Activated CD8-positive, alpha-beta memory T cell treated with anti-CD3 and anti-CD28 coated beads, Interleukin-2, amount 50 U/mL, for 24 hours (primary cell): ENCODE results near the gene HPGD.
"Not testable (repeated sequence)": the region's sequence is repeated elsewhere in the genome, so short reads cannot be mapped to it uniquely, and the experiment has no call there.

Experiments used
- DNase-seq: peaks from one replicate; pipeline ENCODE4 v3.0.0-alpha.2; 2020; ENCODE audit errors: extremely low read depth

HPGD gene

DNA sequence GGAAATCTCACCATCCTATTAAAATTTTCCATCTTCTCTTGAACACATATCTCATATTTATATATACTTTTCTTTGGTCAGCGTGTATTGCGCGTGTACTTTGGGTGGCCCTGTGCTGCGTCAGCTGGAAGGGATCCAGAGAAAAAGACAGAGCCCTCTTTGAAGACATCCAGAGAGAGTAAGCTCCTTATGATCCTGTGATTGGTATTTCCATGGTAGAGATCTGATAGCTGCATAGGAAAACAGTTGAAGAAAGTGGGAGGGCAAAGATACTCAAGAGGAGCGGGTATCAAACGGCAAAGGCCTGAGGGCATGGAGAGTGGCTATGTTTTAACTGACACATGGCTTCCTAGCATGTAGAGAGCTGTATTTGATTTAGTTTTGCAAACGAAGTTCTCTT, 4.4 kb upstream of the HPGD start:
- DNase-seq = no peak

DNA sequence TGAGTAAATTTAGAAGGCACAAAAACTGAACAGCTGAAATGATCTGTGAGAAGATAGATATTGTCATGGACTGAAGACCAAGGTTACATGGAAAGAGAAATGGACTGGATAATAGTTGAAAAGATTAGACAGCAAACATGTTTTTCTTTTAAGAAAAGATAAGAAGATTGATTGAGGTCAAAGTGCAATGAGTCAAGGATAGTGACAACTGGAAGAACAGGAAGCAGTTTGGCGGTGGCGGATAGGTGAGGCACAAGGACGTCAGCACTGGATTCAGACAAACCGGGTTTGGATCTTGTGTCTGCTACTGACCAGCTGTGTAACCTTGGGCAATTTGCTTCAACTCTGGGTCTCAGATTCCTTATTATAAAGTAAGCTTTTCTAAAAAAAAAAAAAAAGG, 2.0 kb upstream of the HPGD start:
- no peak for DNase-seq

GRCh38 chr4:174523025-174523693, 871 bp upstream of the HPGD start:
- no peak for DNase-seq

GRCh38 chr4:174521800-174522182, 497 bp downstream of the HPGD start:
- no peak for DNase-seq

DNA sequence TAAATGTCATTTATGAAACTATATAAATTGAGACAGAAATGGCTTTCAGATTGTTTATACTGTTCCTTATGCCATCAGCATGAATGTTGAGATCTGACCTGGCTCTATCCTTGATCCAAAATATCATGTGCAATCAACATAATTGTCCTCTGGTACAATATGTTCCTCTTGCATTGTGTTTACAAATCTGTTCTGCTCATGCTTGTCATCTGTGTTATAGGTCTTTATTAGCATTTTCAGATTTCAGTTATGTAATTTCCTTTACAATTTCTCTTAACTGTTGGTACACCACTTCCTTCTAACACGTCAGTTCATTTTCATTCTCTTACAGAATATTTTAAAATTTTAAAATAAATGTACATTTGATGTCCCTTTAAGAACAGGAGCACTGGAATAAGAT, 1.6 kb downstream of the HPGD start:
- DNase-seq = no peak

DNA sequence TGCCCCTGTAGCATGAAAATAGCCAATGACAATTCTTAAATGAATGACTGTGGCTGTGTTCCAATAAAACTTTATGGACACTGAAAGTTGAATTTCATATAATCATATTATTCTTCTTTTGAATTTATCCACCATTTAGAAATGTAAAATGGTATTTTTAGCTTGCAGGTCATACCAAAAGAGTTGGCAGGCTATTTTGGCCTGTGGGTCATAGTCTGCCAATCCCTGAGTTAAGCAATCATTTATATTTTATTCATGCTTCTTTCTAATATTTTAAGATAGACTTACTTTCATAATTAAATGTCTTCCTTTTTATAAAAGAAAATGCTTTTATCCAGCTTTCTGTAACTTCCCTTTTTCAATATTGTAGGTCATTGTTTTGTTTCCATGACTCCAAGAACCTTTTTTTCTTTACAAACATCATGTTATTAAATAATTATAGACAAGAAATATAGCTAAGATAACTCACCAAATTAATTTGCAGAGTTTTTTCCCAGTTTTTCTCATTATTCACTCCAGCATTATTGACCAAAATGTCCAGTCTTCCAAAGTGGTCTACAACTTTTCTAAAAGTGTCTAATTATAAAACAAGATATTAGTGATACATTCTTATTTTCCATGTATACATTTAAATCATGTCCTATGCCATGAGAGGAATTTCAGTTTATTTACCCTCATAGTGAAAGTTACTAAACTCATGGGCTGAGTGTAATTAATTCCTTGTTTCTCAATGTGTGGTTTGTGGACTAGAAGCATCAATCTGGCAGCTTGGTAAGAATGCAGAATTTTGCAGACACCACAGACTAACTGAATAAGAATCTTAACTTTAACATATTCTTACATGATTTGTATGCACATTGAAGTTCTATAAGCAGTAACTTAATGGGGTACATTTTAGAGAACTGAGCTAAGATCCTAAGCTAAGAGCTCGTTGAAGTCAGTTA, 4.5 kb downstream of the HPGD start:
- no peak for DNase-seq

DNA sequence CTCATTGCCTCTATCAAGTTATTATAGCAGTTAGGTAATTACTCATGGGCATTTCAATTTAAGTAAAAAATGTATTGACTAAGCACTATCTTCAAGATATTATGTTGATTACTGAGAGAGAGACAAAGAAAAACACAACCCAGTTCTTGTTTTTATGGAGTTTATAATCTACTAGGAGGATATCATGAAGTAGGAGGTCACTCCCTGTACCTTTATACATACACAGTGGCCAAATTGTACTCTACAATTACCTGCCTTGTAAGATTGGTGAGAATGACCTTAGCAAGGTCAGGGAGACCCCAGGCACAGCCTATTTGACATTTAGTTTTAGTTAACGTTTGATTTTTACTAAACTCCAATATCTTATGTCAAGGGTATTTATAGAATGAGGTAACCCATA, 5.5 kb downstream of the HPGD start:
- DNase-seq = no peak

DNA sequence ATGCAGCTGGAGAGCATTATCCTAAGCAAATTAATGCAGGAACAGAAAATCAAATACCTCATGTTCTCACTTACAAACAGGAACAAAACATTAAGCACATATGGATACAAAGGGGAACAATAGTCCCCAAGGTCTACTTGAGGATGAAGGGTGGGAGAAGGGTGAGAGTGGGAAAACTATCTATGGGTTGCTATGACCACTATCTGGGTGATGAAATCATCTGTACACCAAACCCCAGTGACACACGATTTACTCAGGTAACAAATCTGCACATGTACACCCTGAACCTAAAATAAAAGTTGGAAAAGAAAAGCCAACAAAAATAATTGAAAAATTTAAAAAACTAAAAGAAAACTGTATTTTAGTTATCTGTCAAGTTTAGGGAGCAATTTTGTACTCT, 5.9 kb downstream of the HPGD start:
- no peak for DNase-seq

DNA sequence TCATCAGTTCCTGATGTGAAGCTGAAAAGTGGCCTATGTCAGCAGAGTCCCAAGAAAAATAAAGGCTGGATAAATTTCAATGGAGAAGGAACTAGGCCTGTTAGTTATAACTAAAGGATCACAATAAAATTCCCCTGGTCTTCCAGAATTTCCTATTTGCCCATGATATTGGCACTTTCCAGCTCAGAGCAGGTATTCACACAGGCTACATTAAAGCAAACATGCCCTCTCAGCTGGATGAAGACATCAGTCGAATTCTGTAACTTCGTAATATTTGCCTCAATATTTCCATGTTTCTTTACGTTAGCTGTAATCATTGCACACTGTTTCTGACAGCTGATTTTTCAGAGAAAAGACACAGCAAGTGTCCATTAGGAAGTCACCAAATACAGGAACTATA, 9.5 kb downstream of the HPGD start:
- DNase-seq = no peak

GRCh38 chr4:174505892-174506291, 16.4 kb downstream of the HPGD start:
- no peak for DNase-seq

DNA sequence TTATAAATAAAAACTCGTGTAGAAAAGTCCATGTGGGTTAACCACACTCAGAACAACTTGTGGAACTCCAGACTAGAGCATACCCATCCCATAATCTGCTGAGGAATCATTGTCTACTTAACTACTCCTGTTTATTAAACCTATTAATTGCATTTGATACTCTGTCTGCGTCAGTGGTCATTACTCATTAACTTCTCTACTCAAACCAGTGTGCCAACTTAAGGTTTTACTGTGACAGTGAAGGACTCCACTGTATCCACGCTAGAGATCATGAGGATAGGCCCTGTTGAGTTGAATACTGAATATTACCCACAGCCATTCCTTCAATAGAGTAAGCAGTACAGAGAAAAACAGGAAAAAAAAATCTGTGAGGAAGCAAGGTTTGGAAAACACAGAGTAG, 17.3 kb downstream of the HPGD start:
- no peak for DNase-seq

DNA sequence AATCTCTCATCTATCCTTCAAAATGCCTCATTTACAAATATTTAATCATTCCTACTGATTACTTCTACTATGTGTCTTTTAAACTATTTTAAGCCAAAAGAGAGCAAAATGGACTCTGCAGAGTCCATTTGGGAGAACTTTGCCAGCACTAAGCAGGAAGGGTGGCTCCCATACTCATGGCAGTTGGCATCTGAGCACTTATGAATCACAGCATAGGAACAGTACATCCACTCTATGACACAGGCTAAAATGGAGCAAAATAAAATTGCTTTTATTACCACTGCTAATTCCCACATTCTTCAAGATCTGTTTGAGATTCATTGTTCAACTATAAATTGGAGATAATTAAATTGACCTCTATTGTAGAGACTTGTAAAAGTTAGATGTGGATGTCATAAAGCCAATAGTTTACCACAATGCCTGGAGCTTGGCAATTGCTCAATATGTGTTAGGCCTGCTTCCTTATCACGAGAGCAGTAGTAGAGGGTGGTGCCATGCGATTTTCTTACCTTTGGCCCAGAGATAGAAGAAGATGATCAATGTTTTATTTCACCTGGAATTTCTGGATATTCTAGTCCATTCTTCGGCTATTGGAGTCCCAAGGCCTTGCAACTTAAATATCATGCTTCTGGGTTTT, 19.1 kb downstream of the HPGD start:
- no peak for DNase-seq

GRCh38 chr4:174496631-174497432, 25.5 kb downstream of the HPGD start:
- no peak for DNase-seq

DNA sequence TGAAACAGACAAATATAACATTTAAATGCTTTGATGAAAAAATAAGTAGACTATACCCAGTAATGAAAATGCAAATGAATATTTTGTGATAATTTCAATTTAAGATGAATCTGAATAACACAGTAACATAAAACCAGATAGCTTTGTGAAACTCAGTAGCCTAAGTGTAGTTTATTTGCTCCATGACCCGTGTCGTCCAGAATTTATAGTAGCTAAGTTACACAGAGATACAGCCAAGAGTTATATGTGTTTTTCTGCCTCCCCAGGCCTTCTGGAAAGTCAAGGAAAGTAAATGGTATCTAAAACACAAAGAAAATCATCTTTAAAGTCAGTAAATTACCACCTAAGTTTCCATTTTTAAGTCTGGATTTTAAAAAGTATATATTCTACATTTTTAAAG, 26.7 kb downstream of the HPGD start:
- no peak for DNase-seq

DNA sequence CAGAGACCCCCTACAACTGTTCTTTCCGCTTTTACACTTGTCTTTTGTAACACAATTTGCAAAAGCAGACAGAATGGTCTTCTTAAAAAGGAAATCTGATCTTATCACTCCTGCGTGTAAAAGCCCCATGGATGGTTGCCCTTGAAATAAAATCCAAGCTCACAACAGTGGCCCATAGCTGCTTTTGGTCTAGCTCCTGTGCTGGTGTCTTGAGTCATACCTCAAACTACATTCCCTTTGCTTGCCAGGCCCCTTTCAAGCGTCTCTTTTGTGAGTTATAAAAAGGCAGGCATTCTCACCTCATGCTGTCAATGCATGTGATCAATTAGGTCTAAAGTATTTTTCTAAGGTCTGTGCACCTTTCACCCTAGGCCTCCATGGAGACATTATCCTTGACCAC, 27.6 kb downstream of the HPGD start:
- no peak for DNase-seq

DNA sequence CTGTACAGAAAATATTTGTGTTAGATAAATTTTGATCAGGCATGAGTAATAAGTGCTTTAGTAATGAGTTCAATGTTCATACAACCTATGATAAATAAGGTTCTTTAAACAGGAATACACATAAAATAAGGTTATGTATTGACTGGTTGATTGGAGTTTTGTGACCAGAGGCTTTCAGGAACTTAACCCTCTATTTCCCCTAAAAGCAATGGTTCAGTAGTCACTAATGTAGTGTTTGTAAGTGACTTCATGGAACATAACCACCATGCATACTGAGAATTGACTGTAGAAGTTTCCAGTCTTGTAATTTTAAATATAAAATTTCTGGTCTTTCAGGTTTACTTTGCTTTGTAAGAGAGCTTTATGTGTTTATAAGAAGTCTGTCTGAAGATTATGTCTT, 28.1 kb downstream of the HPGD start:
- DNase-seq = no peak

- no peak for DNase-seq
These were observed 31.8 kb downstream of the HPGD start for GRCh38 chr4:174490451-174490961.

DNA sequence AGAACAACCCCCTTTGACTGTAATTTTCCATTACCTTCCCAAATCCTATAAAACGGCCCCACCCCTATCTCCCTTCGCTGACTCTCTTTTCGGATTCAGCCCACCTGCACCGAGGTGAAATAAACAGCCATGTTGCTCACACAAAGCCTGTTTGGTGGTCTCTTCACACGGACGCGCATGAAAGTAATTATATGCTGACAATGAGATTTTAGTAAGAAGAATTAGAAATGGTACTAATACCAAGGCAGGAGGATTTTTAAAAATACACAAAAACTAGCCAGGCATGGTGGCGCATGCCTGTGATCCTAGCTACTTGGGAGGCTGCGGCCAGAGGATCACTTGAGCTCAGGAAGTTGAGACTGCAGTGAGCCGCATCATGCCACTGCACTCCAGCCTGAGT, 33.9 kb downstream of the HPGD start:
- DNase-seq = not testable (repeated sequence)

- no peak for DNase-seq
These were observed 37.3 kb downstream of the HPGD start for GRCh38 chr4:174485025-174485424.

GRCh38 chr4:174483792-174484191, 38.5 kb downstream of the HPGD start:
- DNase-seq = no peak

DNA sequence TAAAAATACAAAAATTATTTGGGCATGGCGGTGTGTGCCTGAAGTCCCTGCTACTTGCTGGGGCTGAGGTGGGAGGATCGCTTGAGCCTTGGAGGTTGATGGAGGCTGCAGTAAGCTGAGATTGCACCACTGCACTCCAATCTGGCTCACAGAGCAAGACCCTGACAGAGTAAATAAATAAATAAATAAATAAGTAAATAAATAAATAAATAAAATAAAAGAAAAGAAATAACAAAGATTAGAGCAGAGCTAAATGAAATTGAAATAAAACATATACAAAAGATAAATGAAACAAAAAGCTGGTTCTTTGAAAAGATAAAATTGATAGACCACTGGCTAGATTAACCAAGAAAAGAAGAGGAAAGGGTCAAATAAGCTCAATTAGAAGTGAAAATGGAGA, 43.1 kb downstream of the HPGD start:
- DNase-seq = no peak

GRCh38 chr4:174475528-174475927, 46.8 kb downstream of the HPGD start:
- DNase-seq = no peak
